ENCODE data around the gene DAD1.
"Not testable (repeated sequence)": the region's sequence is repeated elsewhere in the genome, so short reads cannot be mapped to it uniquely, and the experiment has no call there.

DAD1 gene

DNA sequence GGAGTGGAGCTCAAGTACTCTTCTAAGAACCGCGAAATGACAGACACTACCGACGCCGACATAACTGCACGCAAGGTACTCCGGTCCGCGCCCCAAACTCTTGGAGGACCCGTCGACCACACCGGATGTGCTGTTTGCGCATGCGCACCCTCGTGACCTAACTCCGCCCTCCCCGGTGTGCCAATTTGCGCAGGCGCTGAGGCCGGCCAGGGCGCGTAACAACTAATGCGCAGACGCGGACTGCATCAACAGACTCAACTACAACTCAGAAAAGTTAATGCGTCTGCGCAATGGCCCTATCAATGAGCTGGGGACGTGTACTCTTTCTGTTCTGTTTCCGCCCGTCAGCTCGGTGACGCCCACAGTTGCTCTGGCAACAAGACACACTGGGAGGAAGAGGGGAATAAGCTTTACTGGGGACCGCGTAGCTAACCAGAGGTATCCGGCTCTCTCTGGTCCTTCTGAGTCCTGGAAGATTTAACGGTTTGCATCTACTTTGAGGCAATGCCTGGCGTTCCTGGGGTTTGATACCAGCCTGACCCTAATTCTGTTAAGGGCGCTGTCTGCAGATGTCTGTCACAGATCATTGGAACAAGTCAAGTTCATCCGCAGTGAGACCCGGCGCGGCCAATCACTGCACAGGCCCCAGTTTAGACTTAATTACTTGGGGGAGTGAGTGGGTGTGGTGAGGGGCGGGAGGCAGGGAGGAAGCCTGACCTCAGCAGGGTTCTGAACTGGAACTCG is at the start of gene DAD1:
Gene DAD1, minus strand, starts transcription at position 129 of the 744 bp plus-strand sequence. Its CDS starts 67 bp downstream, at position 62.
- peak; percentile 99 for DNase-seq

- DNase-seq: not testable (repeated sequence)
Observed at GRCh38 chr14:22635980-22636379, 47.0 kb upstream of the DAD1 start.

DNA sequence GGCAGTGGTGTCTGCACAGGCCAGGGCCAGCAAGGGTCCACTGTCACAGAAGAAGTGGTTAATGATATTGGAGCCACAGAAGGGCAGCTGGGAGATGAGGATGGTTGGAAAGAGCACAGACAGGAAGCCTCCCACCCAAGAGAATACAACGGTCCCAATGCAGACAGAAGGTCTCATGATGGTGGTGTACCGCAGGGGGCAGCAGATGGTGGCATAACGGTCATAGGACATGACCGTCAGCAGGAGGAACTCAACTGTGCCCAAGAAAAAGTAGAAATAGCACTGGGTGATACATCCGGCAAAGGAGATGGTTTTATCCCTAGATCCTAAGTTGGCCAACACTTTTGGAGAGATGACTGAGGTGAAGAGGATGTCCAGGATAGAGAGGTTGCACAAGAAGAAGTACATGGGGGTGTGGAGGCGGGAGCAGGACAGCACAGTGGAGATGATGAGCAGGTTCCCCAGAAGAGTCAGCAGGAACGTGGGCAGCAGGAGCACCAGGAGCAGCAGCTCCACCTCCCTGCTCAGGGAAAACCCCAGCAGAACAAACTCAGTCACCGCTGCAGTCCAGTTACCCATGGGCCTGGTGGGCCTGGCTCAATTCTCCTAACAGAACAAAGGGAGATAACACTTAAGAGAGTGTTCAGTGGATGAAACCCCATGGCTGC is 45.3 kb upstream of the DAD1 start:
- no peak for DNase-seq

GRCh38 chr14:22630486-22630885 is 41.5 kb upstream of the DAD1 start:
- DNase-seq: no peak

DNA sequence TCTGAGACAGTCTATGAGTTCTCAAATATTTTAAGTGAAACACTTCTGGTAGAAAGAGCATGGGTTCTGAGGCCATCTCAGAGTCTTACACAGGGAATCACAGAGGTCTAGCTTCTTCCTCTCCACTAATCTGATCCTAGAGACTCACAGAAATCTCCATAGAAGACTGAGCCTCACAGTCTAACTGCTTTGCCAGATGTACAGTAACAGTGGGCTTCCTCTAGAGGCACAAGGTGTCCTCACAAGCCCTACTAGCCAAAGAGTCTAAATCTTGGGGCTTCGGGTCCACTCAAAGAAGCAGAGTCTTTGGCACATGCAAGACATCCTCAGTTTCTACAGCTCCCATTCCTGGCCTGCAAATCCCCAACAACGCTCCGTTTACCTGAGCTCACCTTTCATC is 41.0 kb upstream of the DAD1 start:
- DNase-seq: no peak

DNA sequence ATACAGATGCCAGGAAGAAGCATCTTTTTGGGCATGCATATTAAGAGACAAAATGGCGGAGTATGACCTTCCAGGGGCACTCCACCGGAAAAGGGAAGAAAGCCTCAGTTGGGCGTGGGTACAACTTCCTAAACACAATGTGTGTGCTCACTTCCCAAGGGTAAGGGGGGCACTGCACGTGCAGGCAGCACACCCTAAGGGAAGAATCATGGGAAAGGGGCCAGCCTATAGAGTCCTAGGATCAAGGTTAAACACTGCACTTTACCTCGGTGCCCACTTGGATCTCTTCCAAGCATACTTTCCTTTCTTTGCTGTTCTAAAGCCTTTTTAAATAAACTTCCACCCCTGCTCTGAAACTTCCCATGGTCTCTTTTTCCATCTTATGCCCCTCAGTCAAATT is 40.3 kb upstream of the DAD1 start:
- DNase-seq: no peak

- DNase-seq: no peak
Observed at GRCh38 chr14:22627506-22628263, 38.7 kb upstream of the DAD1 start.

DNA sequence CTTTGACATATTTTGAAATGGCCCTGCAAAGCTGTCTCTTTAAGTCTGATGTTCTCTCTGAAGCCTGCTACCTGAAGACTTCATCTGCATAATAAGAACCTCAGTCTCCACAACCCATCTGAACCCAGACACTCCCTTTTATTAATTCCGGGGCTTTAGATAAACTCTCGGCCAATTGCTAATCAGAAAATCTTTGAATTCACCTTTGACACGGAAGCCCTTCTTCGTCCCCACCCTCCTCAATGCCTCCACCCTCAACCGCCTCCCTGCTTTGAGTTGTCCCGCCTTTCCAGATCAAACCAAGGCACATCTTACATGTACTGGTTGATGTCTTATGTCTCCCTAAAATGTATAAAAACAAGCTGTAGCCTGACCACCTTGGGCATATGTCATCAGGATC is 37.6 kb upstream of the DAD1 start:
- DNase-seq: no peak

DNA sequence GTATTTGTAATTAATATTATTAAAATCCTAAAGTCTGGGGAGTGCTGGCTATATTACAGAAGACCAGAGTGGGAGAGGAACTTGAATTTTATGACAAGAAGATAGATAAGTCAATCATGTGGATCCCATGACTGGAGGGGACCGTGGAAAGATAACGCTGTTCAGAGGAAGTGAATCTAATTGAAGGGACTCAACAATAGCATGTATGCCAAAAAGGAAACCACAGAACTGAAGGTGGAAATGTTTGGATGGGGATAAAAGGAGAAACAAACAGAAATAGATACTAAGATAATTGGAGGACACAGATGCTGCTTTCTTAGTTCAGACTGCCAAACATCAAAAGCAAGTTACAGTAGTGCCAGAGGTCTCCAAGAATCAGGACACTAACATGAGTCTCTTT is 34.0 kb upstream of the DAD1 start:
- peak; percentile 47 for DNase-seq

DNA sequence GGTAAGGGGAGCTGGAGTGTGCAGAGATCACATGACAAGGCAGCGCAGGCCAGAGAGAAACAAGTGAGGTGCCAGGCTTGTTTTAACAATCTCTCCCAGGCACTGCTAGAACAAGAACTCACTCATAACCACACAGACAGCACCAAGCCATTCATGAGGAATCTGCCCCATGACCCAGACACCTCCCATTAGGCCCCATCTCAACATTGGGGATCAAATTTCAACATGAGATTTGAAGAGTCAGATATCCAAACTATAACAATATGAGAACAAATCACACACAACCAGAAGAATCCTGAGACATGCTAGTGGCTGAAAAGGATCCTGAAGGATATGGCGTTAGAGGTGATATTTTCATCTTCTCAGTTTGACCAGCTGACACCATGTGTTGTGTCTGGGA is 33.2 kb upstream of the DAD1 start:
- no peak for DNase-seq

- DNase-seq: not testable (repeated sequence)
Observed at GRCh38 chr14:22615765-22616164, 26.7 kb upstream of the DAD1 start.

- DNase-seq: no peak
Observed at GRCh38 chr14:22614240-22614799, 25.3 kb upstream of the DAD1 start.

DNA sequence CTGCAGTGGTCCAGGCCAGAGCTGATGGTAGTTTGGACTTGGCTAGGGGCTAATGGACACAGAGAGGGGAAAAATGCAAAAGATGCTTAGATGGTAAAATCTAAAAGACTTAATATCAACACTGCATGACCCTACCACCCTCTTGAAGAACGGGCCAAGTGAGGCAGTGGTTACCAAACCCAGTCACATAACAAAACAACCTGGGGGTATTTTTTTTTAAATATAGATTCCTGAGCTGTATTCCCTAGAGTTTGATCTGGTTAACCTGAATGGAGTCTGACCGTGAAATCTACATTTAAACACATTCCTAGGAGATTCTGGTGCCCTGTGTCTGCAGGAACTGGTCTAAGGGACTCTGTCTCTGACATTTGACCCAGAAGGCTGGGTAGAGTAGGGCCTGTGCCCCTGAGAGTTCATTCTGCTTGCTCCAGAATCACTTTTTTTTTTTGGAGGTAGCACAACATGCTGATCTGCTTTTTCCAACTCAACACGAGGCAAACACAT is 24.8 kb upstream of the DAD1 start:
- DNase-seq: no peak

GRCh38 chr14:22613106-22613695 is 24.2 kb upstream of the DAD1 start:
- no peak for DNase-seq

DNA sequence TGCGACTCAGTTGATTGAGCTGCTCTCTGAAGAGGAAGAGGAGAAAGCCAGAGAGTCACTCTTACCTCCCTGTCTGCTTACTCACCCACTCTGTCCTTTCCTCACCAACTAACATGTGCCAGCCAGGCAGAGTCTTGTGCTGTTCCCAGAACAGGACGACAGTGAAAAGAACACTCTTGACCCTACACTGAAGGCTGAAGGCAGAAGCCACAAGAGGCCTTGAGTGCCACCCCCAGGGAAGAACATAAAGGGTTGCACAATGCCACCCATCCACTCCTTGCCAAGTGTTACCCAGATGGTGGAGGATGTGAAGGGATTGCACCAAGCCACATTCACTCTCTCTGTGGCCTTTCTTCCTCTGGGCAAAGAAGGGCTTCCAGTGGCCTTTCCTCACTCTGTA is 21.9 kb upstream of the DAD1 start:
- no peak for DNase-seq

GRCh38 chr14:22607291-22607690 is 18.3 kb upstream of the DAD1 start:
- DNase-seq: no peak

DNA sequence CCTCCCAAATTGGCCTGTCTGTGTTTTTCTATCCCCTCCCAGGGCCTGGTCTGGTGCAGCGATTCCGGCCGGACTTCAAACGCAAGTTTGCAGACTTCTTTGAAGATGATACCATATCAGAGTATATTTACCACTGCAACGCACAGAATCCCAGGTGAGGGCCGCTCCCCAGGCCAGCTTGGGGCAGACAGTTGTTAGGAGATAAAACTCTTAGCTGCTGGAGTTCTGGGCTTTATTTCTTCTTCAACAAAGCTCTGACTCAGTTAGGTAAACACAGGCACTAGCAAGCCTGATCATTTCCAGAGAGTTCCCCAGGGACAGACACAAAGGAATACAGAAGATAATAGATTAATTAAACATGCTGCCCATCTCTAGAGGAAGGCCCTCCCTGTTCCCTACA is 17.4 kb upstream of the DAD1 start:
- no peak for DNase-seq

DNA sequence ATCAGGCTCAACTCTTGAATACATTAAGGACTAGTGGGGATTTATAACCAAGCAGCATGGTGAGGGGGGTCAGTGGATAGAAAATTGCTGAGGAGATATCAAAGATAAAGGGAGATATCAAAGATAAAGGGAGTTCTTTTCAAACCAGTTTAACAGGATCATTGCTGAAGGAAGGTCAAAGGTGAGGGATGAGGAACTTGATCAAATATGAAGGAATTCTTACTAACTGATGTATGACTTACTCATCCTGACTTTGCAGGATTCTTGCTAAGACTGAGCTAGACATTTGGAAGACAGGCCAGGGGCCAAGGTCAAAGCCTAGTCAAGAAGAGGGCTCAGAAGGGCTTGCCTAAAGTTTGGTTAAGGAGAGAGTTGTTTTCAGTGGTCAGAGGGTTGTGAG is 13.8 kb upstream of the DAD1 start:
- DNase-seq: no peak

- DNase-seq: no peak
Observed at GRCh38 chr14:22601996-22602395, 13.0 kb upstream of the DAD1 start.

DNA sequence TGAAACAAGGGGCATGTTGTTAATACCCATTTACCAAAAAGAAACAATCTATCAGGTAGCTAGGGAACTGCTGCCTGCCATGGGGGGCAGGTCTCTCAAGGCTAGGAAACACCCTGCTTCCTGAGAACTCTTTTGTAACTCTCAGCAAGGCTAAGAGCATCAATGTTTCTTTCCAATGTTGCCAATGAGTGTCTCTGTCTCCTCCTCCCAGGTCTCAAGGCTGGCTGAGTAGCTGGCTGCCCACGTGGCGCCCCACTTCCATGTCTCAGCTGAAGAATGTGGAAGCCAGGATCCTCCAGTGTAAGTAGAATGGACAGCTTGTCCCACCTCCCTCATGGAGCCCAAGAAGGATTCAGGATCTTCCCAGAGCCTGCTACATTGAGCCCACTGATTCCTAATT is 12.4 kb upstream of the DAD1 start:
- DNase-seq: no peak

- no peak for DNase-seq
Observed at GRCh38 chr14:22600027-22600426, 11.0 kb upstream of the DAD1 start.

GRCh38 chr14:22599349-22599748 is 10.3 kb upstream of the DAD1 start:
- DNase-seq: no peak

- peak; percentile 52 for DNase-seq
Observed at GRCh38 chr14:22598896-22599244, 9.8 kb upstream of the DAD1 start.

All from OCI-M1 (cell line).